ENCODE measurements around the gene ATP6V1C2. TPM values are rescaled to one million over a fixed set of nuclear protein-coding genes. Genes with fewer than 3 reads are reported as not detected.
A peak's percentile ranks its signal among the peaks of the same experiment; 100 is the strongest.

The ATP6V1C2 gene
- total and polyA plus RNA-seq, 2 donors: 0.57 to 10.6 TPM

GRCh38 chr2:10831400-10831985, 110.1 kb downstream of the ATP6V1C2 start:
- DNase-seq (ENCODE audit: low read depth in 6 of 9, low spot score in 9 of 9): no peak
- H3K9me3 ChIP-seq (ENCODE audit: control insufficient read depth in 2 of 2, insufficient read depth in 1 of 2, low read length in 1 of 2): no peaks in the 10 kb centered on the region
- peaks cover 4 to 62% of the 10 kb centered on the region in 2 donors for H3K27me3 ChIP-seq (ENCODE audit: control insufficient read depth in 2 of 2, insufficient read depth in 1 of 2, low read length in 1 of 2)
- H3K4me3 ChIP-seq (ENCODE audit: low read length in 2 of 2): no peak overlapping the region
- peaks cover 0 to 32% of the 10 kb centered on the region in 2 donors for H3K4me1 ChIP-seq (ENCODE audit: control insufficient read depth in 2 of 2, insufficient read depth in 2 of 2, low read length in 2 of 2)
- WGBS: 77% methylated on average over 16 of the region's 16 CpGs
- H3K36me3 ChIP-seq (ENCODE audit: control insufficient read depth in 2 of 2, insufficient read depth in 2 of 2, low read length in 1 of 2): no peaks in the 10 kb centered on the region
- no peak overlapping the region for H3K27ac ChIP-seq (ENCODE audit: low read depth in 1 of 2, low read length in 1 of 2)

GRCh38 chr2:10832203-10832936, 110.9 kb downstream of the ATP6V1C2 start:
- H3K4me1 ChIP-seq (ENCODE audit: control insufficient read depth in 2 of 2, insufficient read depth in 2 of 2, low read length in 2 of 2): peaks cover 0 to 32% of the 10 kb centered on the region in 2 donors
- no peak overlapping the region for H3K27ac ChIP-seq (ENCODE audit: low read depth in 1 of 2, low read length in 1 of 2)
- no peaks in the 10 kb centered on the region for H3K36me3 ChIP-seq (ENCODE audit: control insufficient read depth in 2 of 2, insufficient read depth in 2 of 2, low read length in 1 of 2)
- H3K9me3 ChIP-seq (ENCODE audit: control insufficient read depth in 2 of 2, insufficient read depth in 1 of 2, low read length in 1 of 2): no peaks in the 10 kb centered on the region
- peaks cover 4 to 68% of the 10 kb centered on the region in 2 donors for H3K27me3 ChIP-seq (ENCODE audit: control insufficient read depth in 2 of 2, insufficient read depth in 1 of 2, low read length in 1 of 2)
- H3K4me3 ChIP-seq (ENCODE audit: low read length in 2 of 2): no peak overlapping the region
- peak; percentile 60 to 91 (median 75) for DNase-seq (ENCODE audit: low read depth in 6 of 9, low spot score in 9 of 9)
- 23% methylated on average over 30 of the region's 30 CpGs for WGBS

- no peak overlapping the region for H3K27ac ChIP-seq (ENCODE audit: low read depth in 1 of 2, low read length in 1 of 2)
- 88% methylated on average over 10 of the region's 10 CpGs for WGBS
- no peak for DNase-seq (ENCODE audit: low read depth in 6 of 9, low spot score in 9 of 9)
- H3K27me3 ChIP-seq (ENCODE audit: control insufficient read depth in 2 of 2, insufficient read depth in 1 of 2, low read length in 1 of 2): peaks cover 4 to 70% of the 10 kb centered on the region in 2 donors
- H3K4me1 ChIP-seq (ENCODE audit: control insufficient read depth in 2 of 2, insufficient read depth in 2 of 2, low read length in 2 of 2): peaks cover 0 to 32% of the 10 kb centered on the region in 2 donors
- H3K9me3 ChIP-seq (ENCODE audit: control insufficient read depth in 2 of 2, insufficient read depth in 1 of 2, low read length in 1 of 2): no peaks in the 10 kb centered on the region
- no peak overlapping the region for H3K4me3 ChIP-seq (ENCODE audit: low read length in 2 of 2)
- H3K36me3 ChIP-seq (ENCODE audit: control insufficient read depth in 2 of 2, insufficient read depth in 2 of 2, low read length in 1 of 2): no peaks in the 10 kb centered on the region
These were observed 111.6 kb downstream of the ATP6V1C2 start for GRCh38 chr2:10833021-10833420.

GRCh38 chr2:10834068-10834655, 112.7 kb downstream of the ATP6V1C2 start:
- H3K9me3 ChIP-seq (ENCODE audit: control insufficient read depth in 2 of 2, insufficient read depth in 1 of 2, low read length in 1 of 2): no peaks in the 10 kb centered on the region
- H3K36me3 ChIP-seq (ENCODE audit: control insufficient read depth in 2 of 2, insufficient read depth in 2 of 2, low read length in 1 of 2): no peaks in the 10 kb centered on the region
- H3K4me3 ChIP-seq (ENCODE audit: low read length in 2 of 2): no peak overlapping the region
- 51% methylated on average over 8 of the region's 8 CpGs for WGBS
- H3K4me1 ChIP-seq (ENCODE audit: control insufficient read depth in 2 of 2, insufficient read depth in 2 of 2, low read length in 2 of 2): peaks cover 0 to 32% of the 10 kb centered on the region in 2 donors
- peak overlapping the region in 1 of 2 donors; percentile 26 for H3K27ac ChIP-seq (ENCODE audit: low read depth in 1 of 2, low read length in 1 of 2)
- peak in 1 of 9 donors; percentile 45 for DNase-seq (ENCODE audit: low read depth in 6 of 9, low spot score in 9 of 9)
- H3K27me3 ChIP-seq (ENCODE audit: control insufficient read depth in 2 of 2, insufficient read depth in 1 of 2, low read length in 1 of 2): peaks cover 4 to 63% of the 10 kb centered on the region in 2 donors

Other genes starting within 250 kb of the ATP6V1C2 start
- gene NOL10, start 31.7 kb upstream of the ATP6V1C2 start, total RNA-seq: 22.6 TPM
- 11.8 TPM for gene NOL10, start 31.7 kb upstream of the ATP6V1C2 start, polyA plus RNA-seq
- 124 TPM for gene PDIA6, start 91.2 kb downstream of the ATP6V1C2 start, total RNA-seq
- 75.1 TPM for gene PDIA6, start 91.2 kb downstream of the ATP6V1C2 start, polyA plus RNA-seq
- 0.57 TPM for gene KCNF1, start 190.3 kb downstream of the ATP6V1C2 start, total RNA-seq
- gene KCNF1, start 190.3 kb downstream of the ATP6V1C2 start, polyA plus RNA-seq: 0.52 TPM